ENCODE results near the gene KCNH4.
"Not testable (repeated sequence)": the region's sequence is repeated elsewhere in the genome, so short reads cannot be mapped to it uniquely, and the experiment has no call there.

KCNH4 gene

DNA sequence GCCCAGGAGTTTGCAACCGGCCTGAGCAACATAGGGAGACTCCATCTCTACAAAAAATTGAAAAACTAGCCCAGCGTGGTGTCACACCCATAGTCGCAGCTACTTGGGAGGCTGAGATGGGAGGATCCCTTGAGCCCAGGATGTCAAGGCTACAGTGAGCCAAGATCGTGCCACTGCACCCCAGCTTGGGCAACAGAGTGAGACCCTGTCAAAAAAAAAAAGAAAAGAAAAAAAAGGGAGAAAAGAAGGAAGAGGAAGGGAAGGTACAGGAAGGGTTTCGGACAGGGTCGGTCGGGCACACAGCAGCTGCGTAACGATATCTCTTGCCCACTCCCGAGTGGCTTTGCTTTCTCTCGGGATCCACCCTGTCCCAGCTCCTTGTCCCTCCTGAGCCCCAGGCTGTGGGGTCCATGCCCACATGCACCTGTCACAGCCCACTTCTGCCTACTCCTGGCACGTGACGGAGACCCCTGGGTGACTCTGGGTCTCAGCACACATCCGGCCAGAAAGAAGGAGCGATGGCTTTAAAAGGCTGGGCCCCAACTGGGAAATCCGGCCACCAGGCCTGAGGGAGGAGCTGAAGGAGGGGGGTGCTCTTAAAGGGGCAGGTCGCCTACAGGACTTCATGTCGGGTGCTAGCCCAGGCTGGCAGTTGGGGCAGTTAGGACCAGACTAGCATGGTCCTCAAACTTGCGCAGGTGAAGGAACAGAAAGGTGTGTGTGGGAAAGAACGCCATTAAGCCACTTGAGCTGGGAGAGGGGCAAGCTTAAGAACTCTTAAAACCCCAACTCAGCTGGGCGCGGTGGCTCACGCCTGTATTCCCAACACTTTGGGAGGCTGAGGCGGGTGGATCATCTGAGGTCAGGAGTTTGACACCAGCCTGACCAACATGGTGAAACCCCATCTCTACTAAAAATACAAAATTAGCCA, 13.3 kb upstream of the KCNH4 start, which contains the start of gene GHDC:
Gene GHDC (minus strand): TSS at position 526 of the 931 bp plus-strand sequence. CDS start 913 bp downstream, outside the sequence.
- DNase-seq (ENCODE audit: low read depth): peak; percentile 73

- no peak for DNase-seq (ENCODE audit: low read depth)
These were observed 12.4 kb upstream of the KCNH4 start for GRCh38 chr17:42193216-42193968.

DNA sequence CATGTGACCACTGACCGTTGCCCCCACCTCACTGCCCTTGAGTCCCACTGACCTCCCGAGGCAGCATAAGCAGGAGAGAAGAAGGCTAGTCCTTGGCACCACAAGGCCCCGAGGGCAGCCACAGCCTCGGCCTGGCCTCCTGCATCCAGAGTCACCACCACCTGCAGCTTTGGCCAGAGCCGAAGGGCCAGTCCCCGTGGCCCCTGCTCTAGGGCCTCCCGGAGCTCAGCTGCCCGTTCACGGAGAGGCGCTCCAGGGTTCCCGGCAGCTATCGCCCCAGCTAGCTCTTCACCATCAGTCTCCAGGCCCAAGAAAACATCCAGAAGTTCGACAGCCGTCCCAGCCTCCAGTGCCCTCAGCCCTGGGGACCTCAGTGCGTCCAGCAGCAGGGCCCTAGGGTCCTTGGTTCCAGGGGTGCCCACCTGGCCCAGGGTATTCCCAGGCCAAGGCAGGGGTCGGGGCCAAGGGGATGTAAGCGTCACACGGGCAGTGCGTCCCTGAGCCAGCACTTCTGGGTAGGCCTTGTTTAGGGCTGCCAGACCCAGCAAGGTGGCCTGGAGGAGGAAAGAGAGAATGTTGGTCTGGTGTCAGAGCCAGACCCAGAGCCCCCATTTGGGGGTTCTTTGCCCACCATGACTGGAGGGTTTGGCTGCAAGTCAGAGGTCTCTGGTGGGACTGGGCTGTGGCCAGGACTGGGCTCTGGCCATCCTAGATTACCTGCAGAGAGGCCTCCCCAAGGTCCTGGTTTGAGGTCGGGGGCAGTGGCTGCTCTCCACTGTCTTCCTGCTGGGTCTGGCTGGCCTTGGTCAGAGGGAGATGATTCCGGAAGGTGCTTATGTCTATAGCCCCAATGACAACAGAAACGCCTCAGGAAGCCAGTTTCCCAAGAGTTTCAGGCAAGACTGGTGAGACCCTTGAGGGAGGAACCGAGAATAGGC, 11.5 kb upstream of the KCNH4 start:
- no peak for DNase-seq (ENCODE audit: low read depth)

GRCh38 chr17:42191275-42191608, 10.3 kb upstream of the KCNH4 start:
- no peak for DNase-seq (ENCODE audit: low read depth)

DNA sequence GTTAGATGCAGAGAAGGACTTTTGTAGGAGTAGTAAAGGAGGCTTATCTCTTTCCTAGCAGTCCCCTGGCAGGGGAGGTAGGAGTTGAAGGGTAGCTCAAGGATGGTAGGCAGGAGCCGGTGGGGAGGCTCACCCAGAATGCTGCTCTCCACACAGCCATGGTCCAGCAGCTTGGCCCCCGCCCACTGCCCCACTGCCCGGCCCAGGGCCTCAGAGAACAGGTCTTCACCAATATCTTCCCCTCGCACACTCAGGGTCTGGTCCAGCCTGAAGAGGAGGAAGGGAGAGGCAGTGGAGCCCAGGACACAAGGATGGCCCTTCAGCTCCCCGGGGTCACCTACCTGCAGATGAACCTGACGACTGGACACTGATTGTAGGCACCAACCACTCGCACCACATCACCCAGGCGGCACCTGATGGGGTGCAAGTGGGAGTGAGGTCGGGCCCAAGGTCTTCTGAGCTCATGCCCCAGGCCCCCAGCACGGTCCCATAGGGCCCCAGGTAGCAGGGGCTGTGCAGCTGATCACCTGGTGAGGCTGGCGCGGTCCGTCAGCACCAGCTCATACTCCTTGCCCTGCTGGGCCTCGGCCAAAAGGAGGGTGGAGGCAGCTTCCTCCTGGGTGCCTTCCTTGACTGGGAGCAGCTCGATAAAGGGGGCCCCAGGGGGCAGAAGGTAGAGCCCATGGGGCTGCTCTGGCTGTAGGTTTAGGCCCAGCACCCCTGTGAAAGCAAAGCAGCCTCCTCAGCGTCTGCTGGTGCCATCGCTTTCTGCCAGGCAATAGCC, 9.7 kb upstream of the KCNH4 start:
- no peak for DNase-seq (ENCODE audit: low read depth)

- DNase-seq (ENCODE audit: low read depth): no peak
These were observed 8.7 kb upstream of the KCNH4 start for GRCh38 chr17:42189651-42189965.

DNA sequence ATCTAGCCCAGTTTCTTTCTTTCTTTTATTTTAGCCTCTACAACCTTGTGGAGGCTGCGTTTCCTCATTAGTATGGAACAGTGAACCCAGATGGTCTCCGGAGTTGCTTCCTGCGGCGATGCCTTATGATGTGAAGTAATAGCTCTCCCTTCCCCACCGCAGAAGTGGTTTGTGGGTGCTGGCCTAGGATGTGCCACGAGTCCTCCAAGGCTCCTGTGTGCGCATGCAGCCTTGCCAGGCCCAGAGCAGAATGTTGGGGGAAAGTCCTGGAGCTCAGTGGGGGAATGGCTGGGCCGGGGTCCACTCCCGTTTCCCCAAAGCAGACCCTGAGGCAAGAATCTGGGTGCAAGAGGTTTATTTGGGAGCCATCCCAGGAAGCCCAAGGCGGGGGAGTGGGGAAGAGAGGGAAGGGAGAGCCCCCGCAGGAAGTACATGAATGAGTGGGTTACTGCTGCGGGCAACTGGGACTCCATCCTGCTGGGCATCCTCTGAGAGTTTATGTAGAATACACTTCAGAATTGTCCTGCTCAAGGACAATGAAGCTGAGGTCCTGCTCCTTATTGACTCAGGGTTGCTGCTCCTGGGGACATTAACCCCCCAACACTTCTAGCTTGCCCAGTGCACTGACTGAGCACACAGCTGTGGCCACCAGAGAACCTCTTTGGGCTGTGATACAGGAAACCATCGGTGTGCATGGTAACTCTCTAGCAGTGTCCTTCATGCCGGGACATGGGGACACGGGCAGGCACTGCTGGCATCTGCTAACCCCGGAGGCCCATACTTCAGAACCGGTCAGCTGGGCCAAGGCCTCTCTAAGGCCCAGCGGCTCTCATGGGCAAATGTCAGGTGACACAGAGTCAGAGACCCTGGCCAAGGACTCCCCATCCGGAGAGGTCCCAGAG, 8.1 kb upstream of the KCNH4 start:
- DNase-seq (ENCODE audit: low read depth): no peak

DNA sequence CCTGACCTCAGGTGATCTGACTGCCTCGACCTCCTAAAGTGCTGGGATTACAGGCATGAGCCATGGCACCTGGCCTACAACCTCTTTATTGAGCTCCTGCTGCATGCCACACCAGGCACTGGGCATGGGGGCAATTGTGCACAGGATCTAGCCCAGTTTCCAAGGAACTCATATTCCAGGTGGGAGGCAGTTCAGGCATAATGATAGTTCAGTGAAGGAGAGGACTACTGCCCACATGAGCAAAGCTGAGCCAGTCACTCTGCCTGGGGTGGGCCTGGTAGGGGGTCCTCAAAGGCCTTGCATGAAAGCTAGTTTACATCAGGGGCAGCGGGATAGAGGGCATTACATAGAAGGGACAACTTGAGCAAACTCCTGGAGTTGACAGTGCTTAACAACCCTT, 6.9 kb upstream of the KCNH4 start:
- no peak for DNase-seq (ENCODE audit: low read depth)

DNA sequence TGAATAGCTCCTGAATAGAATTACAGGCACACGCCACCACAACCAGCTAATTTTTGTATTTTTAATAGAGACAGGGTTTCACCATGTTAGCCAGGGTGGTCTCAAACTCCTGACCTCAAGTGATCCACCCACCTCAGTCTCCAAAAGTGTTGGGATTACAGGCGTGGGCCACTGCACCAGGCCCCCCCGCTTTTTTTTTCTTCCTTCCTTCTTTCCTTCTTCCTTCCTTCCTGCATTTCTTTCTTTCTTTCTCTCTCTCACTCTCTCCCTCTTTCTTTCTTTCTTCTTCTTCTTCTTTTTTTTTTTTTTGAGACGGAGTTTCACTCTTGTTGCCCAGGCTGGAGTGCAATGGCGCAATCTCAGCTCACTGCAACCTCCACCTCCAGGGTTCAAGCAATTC, 5.2 kb upstream of the KCNH4 start:
- not testable (repeated sequence) for DNase-seq (ENCODE audit: low read depth)

DNA sequence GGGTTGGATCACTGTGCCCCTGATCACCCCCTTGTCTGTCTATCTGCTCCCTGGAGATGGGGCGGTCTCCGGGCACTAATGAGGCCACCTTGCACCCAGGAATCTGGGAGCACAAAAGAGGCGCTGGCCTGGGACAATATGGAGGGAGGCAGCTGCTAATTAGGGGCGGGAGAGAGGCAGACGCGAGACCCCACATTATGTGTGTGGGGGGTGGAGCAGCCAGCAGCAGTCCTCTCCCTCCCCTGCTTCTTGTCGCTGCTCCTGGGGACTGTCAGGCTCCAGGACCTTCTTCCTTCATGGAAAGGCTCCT, 4.6 kb upstream of the KCNH4 start:
- DNase-seq (ENCODE audit: low read depth): no peak

DNA sequence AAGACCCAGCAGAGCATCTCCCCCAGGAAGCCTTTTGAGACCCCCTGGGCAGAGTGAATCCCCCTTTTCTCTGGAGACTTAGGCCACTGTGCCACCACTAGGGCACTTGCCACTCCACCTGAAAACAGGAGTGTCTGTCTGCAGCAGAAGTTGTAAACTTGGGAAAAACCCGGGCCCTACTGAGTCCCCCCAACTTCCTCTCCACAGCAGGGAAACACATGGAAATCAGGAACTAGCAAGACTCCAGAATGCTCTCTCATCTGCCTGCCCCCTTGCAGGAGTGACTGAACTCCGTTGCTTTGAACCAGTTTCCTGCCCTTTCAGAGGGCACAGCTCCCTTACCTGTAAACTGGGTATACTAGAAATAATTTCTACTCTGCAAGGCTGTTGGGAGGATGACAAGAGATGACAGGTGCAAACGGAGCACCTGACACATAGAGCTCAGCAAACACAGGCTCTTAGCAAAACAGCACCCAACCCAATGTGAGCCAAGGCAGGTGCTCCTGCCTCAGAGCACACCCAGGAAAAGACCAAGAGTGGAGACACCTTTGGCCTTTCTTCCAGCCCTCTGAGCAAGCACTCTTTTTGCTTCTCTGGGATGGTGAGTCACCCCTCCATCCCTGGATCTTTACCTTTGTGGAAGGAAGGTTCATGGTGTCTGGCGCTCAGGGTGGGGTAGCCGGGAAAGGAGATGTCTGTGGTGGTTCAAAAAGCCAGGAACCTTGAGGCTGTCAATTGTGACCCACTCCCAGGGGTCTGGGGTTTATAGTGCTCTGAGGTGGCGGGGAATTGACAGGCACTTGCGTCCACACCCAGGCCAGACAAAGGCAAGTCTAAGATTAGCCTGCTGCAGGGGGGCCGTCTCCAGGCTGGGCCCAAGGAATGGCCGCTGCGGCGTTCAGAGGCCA, 4.0 kb upstream of the KCNH4 start, which contains the start of gene HCRT:
Gene HCRT (minus strand): TSS at position 740 of the 908 bp plus-strand sequence. CDS start 87 bp downstream, at position 653.
- DNase-seq (ENCODE audit: low read depth): no peak

DNA sequence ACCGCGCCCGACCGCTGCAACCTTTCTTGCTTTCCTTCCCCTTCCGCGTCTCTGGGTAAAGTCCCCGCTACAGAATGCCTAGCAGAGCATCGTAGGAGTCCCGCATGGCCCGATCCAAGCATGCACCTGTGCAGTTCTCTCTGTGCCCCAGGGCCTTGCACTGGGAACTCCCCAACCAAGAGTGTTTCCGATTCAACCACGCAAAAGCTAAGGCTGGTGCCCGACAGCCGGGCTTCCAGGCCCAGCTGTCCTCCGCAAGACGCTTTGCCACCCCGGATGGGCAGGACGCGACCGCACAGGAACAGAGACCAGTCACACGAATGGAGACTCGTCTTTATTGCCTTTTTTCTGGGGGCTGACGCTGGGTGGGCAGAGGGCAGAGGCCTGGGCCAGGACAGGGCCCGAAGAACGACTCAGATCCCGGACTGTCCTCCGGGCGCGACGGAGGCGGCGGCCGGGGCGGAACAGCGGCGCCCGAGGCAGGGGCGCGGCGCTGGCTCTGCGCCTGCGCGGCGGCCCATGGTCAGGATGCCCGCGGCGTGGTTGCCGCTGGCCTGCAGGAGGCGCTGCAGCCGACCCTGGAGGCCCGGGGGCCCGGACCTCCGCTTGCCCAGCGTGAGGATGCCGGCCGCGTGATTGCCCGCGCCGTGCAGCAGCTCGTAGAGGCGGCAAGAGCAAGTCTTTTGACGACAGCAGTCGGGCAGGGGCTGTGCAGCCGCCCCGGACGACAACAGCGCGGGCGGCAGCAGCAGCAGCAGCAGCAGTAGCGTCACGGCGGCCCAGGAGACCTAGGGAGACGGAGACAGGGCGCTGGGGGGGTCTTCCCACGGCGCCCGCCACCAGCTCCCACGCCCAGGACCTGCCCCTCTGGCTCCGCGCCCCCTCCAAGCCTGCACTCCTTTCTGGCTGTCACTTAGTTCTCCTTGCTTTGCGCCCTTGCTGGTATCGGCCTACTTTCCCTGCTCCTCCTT, 3.1 kb upstream of the KCNH4 start:
- DNase-seq (ENCODE audit: low read depth): peak; percentile 52

GRCh38 chr17:42182927-42183734, 2.2 kb upstream of the KCNH4 start:
- DNase-seq (ENCODE audit: low read depth): no peak

- DNase-seq (ENCODE audit: low read depth): no peak
These were observed 887 bp upstream of the KCNH4 start for GRCh38 chr17:42181851-42182207.

DNA sequence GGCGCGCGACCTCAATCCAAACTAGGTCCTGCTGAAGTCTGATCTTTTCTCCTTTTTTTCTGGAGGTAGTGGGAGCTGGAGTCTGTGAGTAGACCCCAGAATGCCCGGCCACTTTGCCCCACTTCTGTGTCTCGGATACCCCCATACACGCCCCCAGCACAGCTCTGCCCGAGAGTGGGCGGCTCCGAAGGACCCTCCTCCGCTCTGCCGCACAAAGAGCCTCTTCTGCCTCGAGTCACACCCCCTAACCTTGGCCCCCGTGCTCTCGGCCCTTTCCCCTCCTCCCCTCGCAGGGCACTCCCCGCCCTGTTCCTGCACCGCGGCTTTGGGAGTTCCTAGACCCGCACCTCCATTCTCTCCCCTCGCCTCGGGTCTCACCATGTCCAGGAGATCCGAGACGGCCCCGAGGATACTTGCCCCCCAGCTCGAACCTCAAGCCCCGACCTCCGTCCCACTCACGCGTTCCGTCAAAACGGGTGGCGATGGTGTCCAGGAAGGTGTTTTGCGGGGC, 476 bp downstream of the KCNH4 start:
- DNase-seq (ENCODE audit: low read depth): no peak

DNA sequence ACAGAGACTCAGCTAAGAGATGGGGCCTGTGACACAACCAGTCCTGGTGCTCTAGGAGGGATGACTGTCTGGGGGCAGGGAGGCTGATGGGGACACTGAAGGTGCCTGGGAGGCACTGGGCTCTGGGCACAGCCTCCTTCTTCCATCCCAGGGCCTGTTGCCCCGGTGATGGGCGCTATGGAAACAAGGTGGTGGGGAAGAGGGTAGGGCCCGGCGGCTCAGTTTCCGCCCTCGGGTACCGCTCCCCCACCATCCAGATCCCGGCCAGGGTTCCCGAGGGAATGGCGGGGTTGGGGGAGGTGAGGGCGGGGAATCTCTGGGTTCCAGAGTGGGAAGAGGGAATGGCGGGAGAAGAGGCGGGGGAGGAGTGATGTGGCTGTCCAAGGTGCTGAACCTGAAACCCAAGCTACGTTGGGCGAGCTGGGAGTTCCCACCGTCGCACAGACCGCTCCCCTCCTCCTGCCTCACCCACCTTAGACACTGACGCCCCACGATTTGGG, 981 bp downstream of the KCNH4 start:
- no peak for DNase-seq (ENCODE audit: low read depth)

DNA sequence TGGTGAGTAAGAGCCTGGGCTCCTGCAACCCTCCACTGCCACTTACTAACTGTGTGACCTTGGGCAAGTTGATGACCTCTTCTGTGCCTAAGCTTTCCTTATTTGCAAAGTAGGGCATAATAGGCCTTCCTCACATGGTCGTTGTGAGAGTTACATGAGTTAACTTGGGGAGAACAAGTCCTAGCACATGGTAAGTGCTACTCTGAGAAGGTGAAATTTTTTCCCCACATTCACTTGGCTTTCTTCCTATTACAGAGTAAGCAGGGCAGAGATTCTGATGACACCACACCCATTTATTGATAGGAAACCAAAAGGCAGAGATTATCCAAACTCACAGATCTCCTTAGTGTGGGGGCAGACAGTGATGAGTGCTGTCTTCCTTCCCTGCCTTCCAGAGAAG, 1.6 kb downstream of the KCNH4 start:
- DNase-seq (ENCODE audit: low read depth): no peak

All from fibroblast of gingiva (primary cell).